ENCODE results near the gene CUX1.

DNA sequence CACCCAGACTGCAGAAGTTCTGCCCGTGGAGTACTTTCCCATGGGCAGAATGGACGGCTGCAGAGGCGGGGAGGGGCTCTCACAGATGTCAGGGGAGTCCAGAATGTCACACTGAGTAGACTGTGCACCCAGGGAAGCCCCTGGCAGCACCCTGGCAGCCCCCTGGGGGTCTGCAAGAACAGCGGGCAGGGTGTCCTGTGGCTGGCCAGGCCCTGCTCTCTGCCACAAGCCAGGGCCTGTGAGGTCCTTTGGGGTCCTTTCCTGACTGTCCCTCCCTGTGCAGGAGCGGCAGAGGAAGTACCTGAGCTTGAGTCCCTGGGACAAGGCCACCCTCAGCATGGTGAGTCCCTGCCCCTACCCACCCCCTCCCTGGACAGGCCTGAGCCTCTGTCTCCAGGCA lies 463.1 kb downstream of the CUX1 start:
- TF ChIP-seq, protein P1, sequence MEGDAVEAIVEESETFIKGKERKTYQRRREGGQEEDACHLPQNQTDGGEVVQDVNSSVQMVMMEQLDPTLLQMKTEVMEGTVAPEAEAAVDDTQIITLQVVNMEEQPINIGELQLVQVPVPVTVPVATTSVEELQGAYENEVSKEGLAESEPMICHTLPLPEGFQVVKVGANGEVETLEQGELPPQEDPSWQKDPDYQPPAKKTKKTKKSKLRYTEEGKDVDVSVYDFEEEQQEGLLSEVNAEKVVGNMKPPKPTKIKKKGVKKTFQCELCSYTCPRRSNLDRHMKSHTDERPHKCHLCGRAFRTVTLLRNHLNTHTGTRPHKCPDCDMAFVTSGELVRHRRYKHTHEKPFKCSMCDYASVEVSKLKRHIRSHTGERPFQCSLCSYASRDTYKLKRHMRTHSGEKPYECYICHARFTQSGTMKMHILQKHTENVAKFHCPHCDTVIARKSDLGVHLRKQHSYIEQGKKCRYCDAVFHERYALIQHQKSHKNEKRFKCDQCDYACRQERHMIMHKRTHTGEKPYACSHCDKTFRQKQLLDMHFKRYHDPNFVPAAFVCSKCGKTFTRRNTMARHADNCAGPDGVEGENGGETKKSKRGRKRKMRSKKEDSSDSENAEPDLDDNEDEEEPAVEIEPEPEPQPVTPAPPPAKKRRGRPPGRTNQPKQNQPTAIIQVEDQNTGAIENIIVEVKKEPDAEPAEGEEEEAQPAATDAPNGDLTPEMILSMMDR (IDR thresholded peaks at IDR 0.05; ENCODE audit: low read depth, low read length, poor library complexity, severe bottlenecking), result no peak
- no peak for TF ChIP-seq EZH2phosphoT487 (IDR thresholded peaks at IDR 0.05; ENCODE audit: borderline replicate concordance, low read length)
